Measurements from ENCODE around the gene TBC1D22A. TPM values are rescaled to one million over a fixed set of nuclear protein-coding genes. Genes with fewer than 3 reads are reported as not detected.

The TBC1D22A gene
- total RNA-seq, 1 experiment from 2014 or later: 27.6 TPM

DNA sequence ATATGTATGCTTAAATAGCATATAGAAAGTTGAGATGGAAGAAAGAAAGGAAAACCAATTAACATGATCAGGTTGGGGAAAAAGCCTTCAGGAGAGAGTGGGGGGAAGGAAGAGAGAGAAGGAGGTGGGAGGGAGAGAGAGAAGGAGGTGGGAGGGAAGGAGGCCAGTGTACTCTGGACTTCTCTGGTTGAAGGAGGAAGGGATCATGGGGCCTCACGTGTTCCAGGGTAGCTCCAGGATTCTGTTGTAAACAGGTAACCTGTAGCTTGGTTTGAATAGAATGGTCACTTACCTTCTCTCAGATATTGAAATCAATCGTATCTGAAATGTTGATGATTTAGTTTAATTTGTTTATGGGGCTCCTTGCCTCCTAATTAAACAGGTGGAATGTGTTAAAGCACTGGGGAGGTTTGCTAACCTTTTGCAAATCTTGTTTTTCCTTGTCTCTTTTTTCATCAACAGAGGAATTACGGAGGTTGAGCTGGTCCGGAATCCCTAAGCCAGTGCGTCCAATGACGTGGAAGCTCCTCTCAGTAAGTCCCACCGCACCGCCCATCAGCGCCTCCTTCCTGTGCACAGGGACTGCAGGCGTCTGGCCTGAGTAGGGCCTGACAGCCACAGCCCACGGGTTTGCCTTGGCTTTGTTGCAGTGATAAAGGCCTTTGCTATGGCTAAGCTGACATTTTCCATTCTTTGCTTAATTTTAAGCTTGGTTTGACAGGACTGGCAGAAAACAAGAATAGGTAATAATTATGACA, 115.9 kb downstream of the TBC1D22A start:
- Mint-ChIP-seq H3K4me3 (ENCODE audit: low read depth, unreplicated experiment) (no peak overlapping the region), H3K27me3 (ENCODE audit: unreplicated experiment) (no peaks in the 10 kb centered on the region), H3K4me1 (ENCODE audit: low read depth, unreplicated experiment) (no peaks in the 10 kb centered on the region), H3K36me3 (ENCODE audit: insufficient read depth, unreplicated experiment) (no peaks in the 10 kb centered on the region), H3K9me3 (ENCODE audit: low read depth, unreplicated experiment) (no peaks in the 10 kb centered on the region), H3K27ac (ENCODE audit: unreplicated experiment) (no peak overlapping the region)
- DNase-seq: no peak
- BruUV-seq (replicated peaks): no TSS peak
- TF ChIP-seq, protein P1, sequence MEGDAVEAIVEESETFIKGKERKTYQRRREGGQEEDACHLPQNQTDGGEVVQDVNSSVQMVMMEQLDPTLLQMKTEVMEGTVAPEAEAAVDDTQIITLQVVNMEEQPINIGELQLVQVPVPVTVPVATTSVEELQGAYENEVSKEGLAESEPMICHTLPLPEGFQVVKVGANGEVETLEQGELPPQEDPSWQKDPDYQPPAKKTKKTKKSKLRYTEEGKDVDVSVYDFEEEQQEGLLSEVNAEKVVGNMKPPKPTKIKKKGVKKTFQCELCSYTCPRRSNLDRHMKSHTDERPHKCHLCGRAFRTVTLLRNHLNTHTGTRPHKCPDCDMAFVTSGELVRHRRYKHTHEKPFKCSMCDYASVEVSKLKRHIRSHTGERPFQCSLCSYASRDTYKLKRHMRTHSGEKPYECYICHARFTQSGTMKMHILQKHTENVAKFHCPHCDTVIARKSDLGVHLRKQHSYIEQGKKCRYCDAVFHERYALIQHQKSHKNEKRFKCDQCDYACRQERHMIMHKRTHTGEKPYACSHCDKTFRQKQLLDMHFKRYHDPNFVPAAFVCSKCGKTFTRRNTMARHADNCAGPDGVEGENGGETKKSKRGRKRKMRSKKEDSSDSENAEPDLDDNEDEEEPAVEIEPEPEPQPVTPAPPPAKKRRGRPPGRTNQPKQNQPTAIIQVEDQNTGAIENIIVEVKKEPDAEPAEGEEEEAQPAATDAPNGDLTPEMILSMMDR (IDR thresholded peaks at IDR 0.05; ENCODE audit: unreplicated experiment): no peak
- CTCF ChIA-PET: interaction anchor here (0.6 kb wide), 2 partner anchors 17 to 188 kb away, joined by 3 read pairs; no protein-coding TSS in a partner anchor
- intact Hi-C loops (cut with micrococcal nuclease; ENCODE audit: unreplicated experiment): no loop called here

GRCh38 chr22:46879083-46879482, 116.6 kb downstream of the TBC1D22A start:
- no TSS peak for BruUV-seq (replicated peaks)
- Mint-ChIP-seq H3K27me3 (ENCODE audit: unreplicated experiment) (no peaks in the 10 kb centered on the region), H3K27ac (ENCODE audit: unreplicated experiment) (no peak overlapping the region), H3K36me3 (ENCODE audit: insufficient read depth, unreplicated experiment) (no peaks in the 10 kb centered on the region), H3K4me3 (ENCODE audit: low read depth, unreplicated experiment) (no peak overlapping the region), H3K9me3 (ENCODE audit: low read depth, unreplicated experiment) (no peaks in the 10 kb centered on the region), H3K4me1 (ENCODE audit: low read depth, unreplicated experiment) (no peaks in the 10 kb centered on the region)
- intact Hi-C loops (cut with micrococcal nuclease; ENCODE audit: unreplicated experiment): no loop called here
- TF ChIP-seq, protein P1 (IDR thresholded peaks at IDR 0.05; ENCODE audit: unreplicated experiment): no peak
- DNase-seq: no peak
- CTCF ChIA-PET: no interaction called here

- no peaks in the 10 kb centered on the region for H3K9me3 Mint-ChIP-seq (ENCODE audit: low read depth, unreplicated experiment)
- no peaks in the 10 kb centered on the region for H3K27me3 Mint-ChIP-seq (ENCODE audit: unreplicated experiment)
- intact Hi-C loops (cut with micrococcal nuclease; ENCODE audit: unreplicated experiment): no loop called here
- no peaks in the 10 kb centered on the region for H3K4me1 Mint-ChIP-seq (ENCODE audit: low read depth, unreplicated experiment)
- DNase-seq: no peak
- CTCF ChIA-PET: no interaction called here
- TF ChIP-seq, protein P1 (IDR thresholded peaks at IDR 0.05; ENCODE audit: unreplicated experiment): no peak
- no peak overlapping the region for H3K27ac Mint-ChIP-seq (ENCODE audit: unreplicated experiment)
- no peak overlapping the region for H3K4me3 Mint-ChIP-seq (ENCODE audit: low read depth, unreplicated experiment)
- no peaks in the 10 kb centered on the region for H3K36me3 Mint-ChIP-seq (ENCODE audit: insufficient read depth, unreplicated experiment)
- BruUV-seq (replicated peaks): no TSS peak
Measured at GRCh38 chr22:46881373-46882118, 119.1 kb downstream of the TBC1D22A start.

DNA sequence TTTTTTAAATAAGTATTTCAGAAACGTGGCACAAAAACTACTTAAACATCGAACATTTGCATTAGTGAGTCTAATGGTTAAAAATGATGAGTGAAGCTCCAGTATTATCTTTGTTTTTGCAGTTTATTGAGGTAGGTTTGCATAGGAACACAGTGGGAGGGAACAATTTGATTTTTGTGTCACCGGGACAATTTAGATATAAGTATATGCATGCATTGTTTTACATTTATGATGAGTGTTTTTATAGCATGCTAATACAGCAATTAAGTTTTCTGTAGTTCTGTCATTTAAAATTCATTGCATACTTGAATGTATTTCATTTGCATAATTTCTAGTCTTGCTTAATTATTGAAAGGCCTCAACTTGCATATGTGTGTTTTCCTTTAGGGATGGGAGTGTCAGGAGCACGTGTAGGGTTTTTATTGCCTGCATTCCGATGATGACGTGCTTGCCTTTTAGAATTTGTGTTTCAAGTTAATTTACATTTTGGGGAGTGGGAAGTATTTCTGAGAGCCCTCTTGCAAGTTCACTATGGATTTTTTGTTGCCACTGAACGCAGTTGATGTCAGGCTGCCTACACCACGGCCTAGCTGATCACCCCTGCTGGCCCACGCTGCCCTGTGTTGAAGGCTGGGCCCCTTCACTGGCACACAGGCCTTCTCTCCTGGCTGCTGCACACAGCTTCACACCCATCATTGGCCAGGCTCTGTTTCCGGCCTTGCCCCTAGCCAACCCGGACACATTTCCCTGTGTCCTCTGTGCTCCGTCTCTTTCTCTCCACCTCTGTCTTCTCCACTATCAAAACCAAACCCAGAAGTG, 120.9 kb downstream of the TBC1D22A start:
- no peaks in the 10 kb centered on the region for H3K4me1 Mint-ChIP-seq (ENCODE audit: low read depth, unreplicated experiment)
- H3K4me3 Mint-ChIP-seq (ENCODE audit: low read depth, unreplicated experiment): no peak overlapping the region
- BruUV-seq (replicated peaks): no TSS peak
- TF ChIP-seq, protein P1 (IDR thresholded peaks at IDR 0.05; ENCODE audit: unreplicated experiment): no peak
- H3K27ac Mint-ChIP-seq (ENCODE audit: unreplicated experiment): no peak overlapping the region
- CTCF ChIA-PET: no interaction called here
- intact Hi-C loops (cut with micrococcal nuclease; ENCODE audit: unreplicated experiment): no loop called here
- DNase-seq: no peak
- no peaks in the 10 kb centered on the region for H3K27me3 Mint-ChIP-seq (ENCODE audit: unreplicated experiment)
- H3K9me3 Mint-ChIP-seq (ENCODE audit: low read depth, unreplicated experiment): no peaks in the 10 kb centered on the region
- H3K36me3 Mint-ChIP-seq (ENCODE audit: insufficient read depth, unreplicated experiment): no peaks in the 10 kb centered on the region
